ENCODE measurements around the gene BDKRB1.

Gene BDKRB1

DNA sequence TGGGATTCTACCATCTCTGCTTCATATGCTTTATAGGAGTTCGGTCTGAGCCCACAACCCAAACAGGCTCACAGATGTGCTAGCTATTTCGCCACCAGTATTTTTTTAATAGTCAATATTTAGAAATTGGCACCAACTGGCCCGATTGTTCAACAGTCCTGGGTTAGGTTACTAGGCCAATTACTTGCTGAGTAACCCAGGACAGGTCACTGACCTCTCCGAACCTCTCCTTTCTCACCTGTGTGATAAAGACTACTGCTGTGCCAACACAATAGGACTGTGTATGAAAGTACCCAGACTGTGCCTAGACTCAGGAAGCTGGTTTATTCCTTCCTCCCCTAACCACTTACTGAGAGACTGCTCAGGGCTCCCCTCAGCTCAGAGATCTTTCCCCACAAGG lies 43.1 kb upstream of the BDKRB1 start:
- H3K27me3 ChIP-seq (ENCODE audit: insufficient read depth, poor library complexity, severe bottlenecking): no peaks in the 10 kb centered on the region
- H3K27ac ChIP-seq (ENCODE audit: poor library complexity, severe bottlenecking): no peak overlapping the region
- no peak for DNase-seq (ENCODE audit: low spot score)
- no peak overlapping the region for H3K4me3 ChIP-seq (ENCODE audit: severe bottlenecking)
- no peaks in the 10 kb centered on the region for H3K9me3 ChIP-seq (ENCODE audit: severe bottlenecking)
- 0 out of 2 replicates have a peak, but pooled peaks cover 2% of the 10 kb centered on the region for H3K36me3 ChIP-seq (ENCODE audit: low read depth)
- peaks cover 10% of the 10 kb centered on the region for H3K4me1 ChIP-seq (ENCODE audit: insufficient read depth, poor library complexity, severe bottlenecking)
- TF ChIP-seq, protein P1, sequence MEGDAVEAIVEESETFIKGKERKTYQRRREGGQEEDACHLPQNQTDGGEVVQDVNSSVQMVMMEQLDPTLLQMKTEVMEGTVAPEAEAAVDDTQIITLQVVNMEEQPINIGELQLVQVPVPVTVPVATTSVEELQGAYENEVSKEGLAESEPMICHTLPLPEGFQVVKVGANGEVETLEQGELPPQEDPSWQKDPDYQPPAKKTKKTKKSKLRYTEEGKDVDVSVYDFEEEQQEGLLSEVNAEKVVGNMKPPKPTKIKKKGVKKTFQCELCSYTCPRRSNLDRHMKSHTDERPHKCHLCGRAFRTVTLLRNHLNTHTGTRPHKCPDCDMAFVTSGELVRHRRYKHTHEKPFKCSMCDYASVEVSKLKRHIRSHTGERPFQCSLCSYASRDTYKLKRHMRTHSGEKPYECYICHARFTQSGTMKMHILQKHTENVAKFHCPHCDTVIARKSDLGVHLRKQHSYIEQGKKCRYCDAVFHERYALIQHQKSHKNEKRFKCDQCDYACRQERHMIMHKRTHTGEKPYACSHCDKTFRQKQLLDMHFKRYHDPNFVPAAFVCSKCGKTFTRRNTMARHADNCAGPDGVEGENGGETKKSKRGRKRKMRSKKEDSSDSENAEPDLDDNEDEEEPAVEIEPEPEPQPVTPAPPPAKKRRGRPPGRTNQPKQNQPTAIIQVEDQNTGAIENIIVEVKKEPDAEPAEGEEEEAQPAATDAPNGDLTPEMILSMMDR (IDR thresholded peaks at IDR 0.05; ENCODE audit: poor library complexity, severe bottlenecking): no peak
- ATAC-seq (ENCODE audit: low read depth): no peak

DNA sequence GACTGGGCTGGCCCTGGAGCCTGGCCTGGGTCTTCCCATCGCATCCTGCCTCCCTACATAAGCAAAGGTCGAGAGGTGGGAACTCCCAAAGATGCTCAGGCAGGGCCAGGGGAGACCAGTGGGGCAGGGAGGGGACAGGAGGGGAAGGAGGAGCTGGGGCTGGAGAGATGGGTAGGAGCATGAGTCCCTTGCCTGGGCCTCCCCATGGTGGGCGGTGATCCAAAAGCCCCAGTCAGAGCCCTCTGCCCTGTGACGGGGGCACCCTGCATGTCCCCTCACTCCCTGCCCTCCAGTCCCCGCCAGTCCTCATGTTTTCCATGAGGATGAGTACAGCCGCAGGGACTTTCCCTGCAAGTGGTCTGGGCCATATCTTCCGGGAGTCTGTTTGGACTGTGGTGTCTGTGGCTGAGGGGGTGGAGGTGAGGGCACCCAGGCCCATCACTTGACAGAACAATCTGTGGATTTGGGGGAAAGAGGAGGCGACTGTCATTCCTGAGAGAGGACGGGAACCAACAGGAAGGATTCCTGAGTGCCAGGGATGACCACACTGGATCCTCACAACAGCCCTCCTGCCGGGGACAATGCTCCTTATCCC lies 42.0 kb upstream of the BDKRB1 start:
- Histone ChIP-seq H3K27ac (ENCODE audit: poor library complexity, severe bottlenecking) (no peak overlapping the region), H3K9me3 (ENCODE audit: severe bottlenecking) (no peaks in the 10 kb centered on the region), H3K4me3 (ENCODE audit: severe bottlenecking) (no peak overlapping the region), H3K4me1 (ENCODE audit: insufficient read depth, poor library complexity, severe bottlenecking) (peaks cover 10% of the 10 kb centered on the region), H3K27me3 (ENCODE audit: insufficient read depth, poor library complexity, severe bottlenecking) (no peaks in the 10 kb centered on the region), H3K36me3 (ENCODE audit: low read depth) (no peaks in the 10 kb centered on the region)
- ATAC-seq (ENCODE audit: low read depth): no peak
- TF ChIP-seq, protein P1 (IDR thresholded peaks at IDR 0.05; ENCODE audit: poor library complexity, severe bottlenecking): no peak
- peak; percentile 26 for DNase-seq (ENCODE audit: low spot score)

DNA sequence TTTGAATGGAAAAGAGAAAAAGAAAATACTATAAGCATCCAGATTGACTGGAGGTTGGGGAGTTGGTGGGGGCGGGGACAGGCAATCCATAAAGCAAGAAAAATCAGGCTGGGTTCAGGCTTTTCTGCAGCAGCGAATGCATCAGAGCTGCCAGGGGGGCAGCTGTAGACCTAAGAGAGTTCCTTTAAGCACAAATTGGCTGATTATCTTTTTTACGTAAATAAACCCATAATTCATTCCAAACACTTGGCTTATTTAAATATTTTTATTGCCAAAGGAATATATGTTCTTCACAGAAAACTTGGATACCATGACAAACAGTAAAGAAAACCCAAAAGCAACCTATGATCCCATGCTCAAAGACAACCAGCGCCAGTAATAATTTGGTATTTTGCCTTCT lies 41.2 kb upstream of the BDKRB1 start:
- TF ChIP-seq, protein P1 (IDR thresholded peaks at IDR 0.05; ENCODE audit: poor library complexity, severe bottlenecking): no peak
- no peak overlapping the region for H3K4me3 ChIP-seq (ENCODE audit: severe bottlenecking)
- ATAC-seq (ENCODE audit: low read depth) (no peak), DNase-seq (ENCODE audit: low spot score) (no peak)
- peaks cover 10% of the 10 kb centered on the region for H3K4me1 ChIP-seq (ENCODE audit: insufficient read depth, poor library complexity, severe bottlenecking)
- H3K36me3 ChIP-seq (ENCODE audit: low read depth): no peaks in the 10 kb centered on the region
- H3K27me3 ChIP-seq (ENCODE audit: insufficient read depth, poor library complexity, severe bottlenecking): no peaks in the 10 kb centered on the region
- no peaks in the 10 kb centered on the region for H3K9me3 ChIP-seq (ENCODE audit: severe bottlenecking)
- H3K27ac ChIP-seq (ENCODE audit: poor library complexity, severe bottlenecking): peak overlapping the region; percentile 52

GRCh38 chr14:96215452-96216244 lies 40.4 kb upstream of the BDKRB1 start:
- DNase-seq (ENCODE audit: low spot score) (no peak), ATAC-seq (ENCODE audit: low read depth) (peak; percentile 82)
- Histone ChIP-seq H3K4me3 (ENCODE audit: severe bottlenecking) (no peak overlapping the region), H3K9me3 (ENCODE audit: severe bottlenecking) (no peaks in the 10 kb centered on the region), H3K36me3 (ENCODE audit: low read depth) (no peaks in the 10 kb centered on the region), H3K27ac (ENCODE audit: poor library complexity, severe bottlenecking) (peak overlapping the region; percentile 52), H3K4me1 (ENCODE audit: insufficient read depth, poor library complexity, severe bottlenecking) (peaks cover 10% of the 10 kb centered on the region), H3K27me3 (ENCODE audit: insufficient read depth, poor library complexity, severe bottlenecking) (no peaks in the 10 kb centered on the region)
- TF ChIP-seq, protein P1 (IDR thresholded peaks at IDR 0.05; ENCODE audit: poor library complexity, severe bottlenecking): no peak

DNA sequence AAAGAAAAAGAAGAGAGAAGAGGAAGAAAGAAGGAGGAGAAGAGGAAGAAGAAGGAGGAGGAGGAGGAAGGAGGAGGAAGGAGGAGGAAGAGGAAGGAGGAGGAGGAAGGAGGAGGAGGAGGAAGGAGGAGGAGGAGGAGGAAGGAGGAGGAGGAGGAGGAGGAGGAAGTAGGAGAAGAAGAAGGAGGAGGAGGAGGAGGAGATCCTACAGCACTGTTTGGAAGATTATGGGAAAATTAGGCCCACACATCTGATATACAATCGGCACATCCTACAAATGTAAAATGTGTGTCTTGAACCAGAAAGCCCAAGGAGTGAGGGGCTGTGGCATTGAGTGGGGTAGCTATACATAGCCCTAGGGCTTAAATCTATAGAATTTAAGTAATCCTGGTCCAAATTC lies 39.4 kb upstream of the BDKRB1 start:
- H3K4me1 ChIP-seq (ENCODE audit: insufficient read depth, poor library complexity, severe bottlenecking): peaks cover 10% of the 10 kb centered on the region
- no peaks in the 10 kb centered on the region for H3K9me3 ChIP-seq (ENCODE audit: severe bottlenecking)
- ATAC-seq (ENCODE audit: low read depth): no peak
- no peaks in the 10 kb centered on the region for H3K36me3 ChIP-seq (ENCODE audit: low read depth)
- TF ChIP-seq, protein P1 (IDR thresholded peaks at IDR 0.05; ENCODE audit: poor library complexity, severe bottlenecking): no peak
- no peak overlapping the region for H3K4me3 ChIP-seq (ENCODE audit: severe bottlenecking)
- peak overlapping the region; percentile 52 for H3K27ac ChIP-seq (ENCODE audit: poor library complexity, severe bottlenecking)
- H3K27me3 ChIP-seq (ENCODE audit: insufficient read depth, poor library complexity, severe bottlenecking): no peaks in the 10 kb centered on the region
- no peak for DNase-seq (ENCODE audit: low spot score)
